GM06990 (cell line): ENCODE measurements around the gene NR3C2.

ENCODE experiments used
- DNase-seq: peaks from one replicate; pipeline ENCODE4 v3.0.0-alpha.2; 2011; ENCODE audit not compliant: insufficient read length; ENCODE audit errors: extremely low read depth
- H3K27me3 ChIP-seq: replicated peaks from 2 replicates; pipeline ENCODE4 v1.6.0; 2011; ENCODE audit warnings: low read length; ENCODE audit not compliant: control insufficient read depth, insufficient read depth
- H3K36me3 ChIP-seq: 2 replicates; pipeline ENCODE4 v1.5.1; 2011; ENCODE audit warnings: low read length; ENCODE audit not compliant: control insufficient read depth, insufficient read depth
- H3K4me3 ChIP-seq: replicated peaks from 2 replicates; pipeline ENCODE4 v1.5.1; 2011; ENCODE audit warnings: low read depth, mild to moderate bottlenecking, control low read depth, low read length
- TF ChIP-seq, protein P1 (sequence below): IDR thresholded peaks from 2 replicates; pipeline ENCODE4 v1.5.1; 2011; ENCODE audit warnings: low read length, control low read depth, mild to moderate bottlenecking, inconsistent platforms; ENCODE audit not compliant: insufficient read depth, poor library complexity, severe bottlenecking

NR3C2 gene

DNA sequence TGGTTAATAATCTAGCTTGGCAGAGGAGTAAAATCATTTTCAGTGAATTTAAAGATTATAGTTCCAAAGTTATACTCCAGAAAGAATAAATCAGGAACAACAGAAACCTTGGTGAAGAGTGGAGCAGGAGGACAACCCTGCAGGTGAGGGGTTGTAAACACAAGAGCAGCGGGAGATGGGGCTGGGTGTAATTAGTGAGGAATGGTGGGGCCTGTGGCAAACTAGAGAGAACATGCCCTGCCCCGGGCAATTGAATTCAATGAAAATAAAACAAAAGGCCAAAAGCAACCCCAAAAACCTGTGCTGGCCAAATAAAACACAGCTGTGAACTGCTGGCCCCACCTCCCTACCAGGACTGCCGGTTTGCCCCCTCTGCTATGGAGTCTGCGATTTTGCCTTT lies 325.2 kb downstream of the NR3C2 start:
- Histone ChIP-seq H3K4me3 (no peak overlapping the region), H3K36me3 (no peaks in the 10 kb centered on the region), H3K27me3 (no peaks in the 10 kb centered on the region)
- DNase-seq = no peak
- TF ChIP-seq, protein P1, sequence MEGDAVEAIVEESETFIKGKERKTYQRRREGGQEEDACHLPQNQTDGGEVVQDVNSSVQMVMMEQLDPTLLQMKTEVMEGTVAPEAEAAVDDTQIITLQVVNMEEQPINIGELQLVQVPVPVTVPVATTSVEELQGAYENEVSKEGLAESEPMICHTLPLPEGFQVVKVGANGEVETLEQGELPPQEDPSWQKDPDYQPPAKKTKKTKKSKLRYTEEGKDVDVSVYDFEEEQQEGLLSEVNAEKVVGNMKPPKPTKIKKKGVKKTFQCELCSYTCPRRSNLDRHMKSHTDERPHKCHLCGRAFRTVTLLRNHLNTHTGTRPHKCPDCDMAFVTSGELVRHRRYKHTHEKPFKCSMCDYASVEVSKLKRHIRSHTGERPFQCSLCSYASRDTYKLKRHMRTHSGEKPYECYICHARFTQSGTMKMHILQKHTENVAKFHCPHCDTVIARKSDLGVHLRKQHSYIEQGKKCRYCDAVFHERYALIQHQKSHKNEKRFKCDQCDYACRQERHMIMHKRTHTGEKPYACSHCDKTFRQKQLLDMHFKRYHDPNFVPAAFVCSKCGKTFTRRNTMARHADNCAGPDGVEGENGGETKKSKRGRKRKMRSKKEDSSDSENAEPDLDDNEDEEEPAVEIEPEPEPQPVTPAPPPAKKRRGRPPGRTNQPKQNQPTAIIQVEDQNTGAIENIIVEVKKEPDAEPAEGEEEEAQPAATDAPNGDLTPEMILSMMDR = no peak

DNA sequence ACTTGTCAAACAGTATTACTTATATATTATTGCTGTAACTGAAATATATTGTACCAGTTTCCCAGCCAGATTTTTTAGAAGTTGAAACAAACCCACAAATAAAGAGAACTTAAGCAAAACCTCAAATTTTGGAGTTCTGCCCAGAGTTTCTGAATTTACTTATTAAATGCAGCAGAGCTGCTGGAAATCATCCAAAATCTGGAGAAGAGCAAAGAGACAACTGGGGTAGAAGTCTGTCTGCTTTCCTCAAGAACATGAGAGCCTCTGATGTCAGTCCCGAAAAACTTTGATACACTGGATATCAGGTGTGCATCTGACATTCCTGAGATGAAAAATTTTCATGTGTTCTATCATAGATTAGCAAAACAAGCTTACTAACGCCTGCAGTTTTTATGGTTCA lies 325.9 kb downstream of the NR3C2 start:
- no peaks in the 10 kb centered on the region for H3K36me3 ChIP-seq
- H3K4me3 ChIP-seq = no peak overlapping the region
- TF ChIP-seq, protein P1 = no peak
- no peak for DNase-seq
- no peaks in the 10 kb centered on the region for H3K27me3 ChIP-seq

DNA sequence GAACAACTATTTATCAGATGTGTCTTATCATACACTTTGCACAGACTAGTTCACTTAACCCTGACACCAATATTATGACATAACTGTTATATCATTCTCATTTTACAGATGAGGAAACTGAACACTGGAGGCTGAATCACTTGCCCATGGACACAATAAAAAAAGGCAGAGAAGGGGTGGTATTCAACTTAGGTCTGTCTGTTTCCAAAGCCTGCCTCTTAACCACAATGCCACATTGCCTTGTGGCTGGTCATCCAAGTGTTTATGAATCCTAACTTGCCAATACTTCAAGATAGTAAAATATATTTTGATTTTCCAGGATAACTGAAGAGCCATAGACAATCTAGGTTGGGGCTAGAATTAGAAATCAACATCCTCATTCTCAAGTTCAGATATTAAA lies 327.8 kb downstream of the NR3C2 start:
- DNase-seq = no peak
- H3K27me3 ChIP-seq = no peaks in the 10 kb centered on the region
- TF ChIP-seq, protein P1 = no peak
- no peak overlapping the region for H3K4me3 ChIP-seq
- H3K36me3 ChIP-seq = no peaks in the 10 kb centered on the region

DNA sequence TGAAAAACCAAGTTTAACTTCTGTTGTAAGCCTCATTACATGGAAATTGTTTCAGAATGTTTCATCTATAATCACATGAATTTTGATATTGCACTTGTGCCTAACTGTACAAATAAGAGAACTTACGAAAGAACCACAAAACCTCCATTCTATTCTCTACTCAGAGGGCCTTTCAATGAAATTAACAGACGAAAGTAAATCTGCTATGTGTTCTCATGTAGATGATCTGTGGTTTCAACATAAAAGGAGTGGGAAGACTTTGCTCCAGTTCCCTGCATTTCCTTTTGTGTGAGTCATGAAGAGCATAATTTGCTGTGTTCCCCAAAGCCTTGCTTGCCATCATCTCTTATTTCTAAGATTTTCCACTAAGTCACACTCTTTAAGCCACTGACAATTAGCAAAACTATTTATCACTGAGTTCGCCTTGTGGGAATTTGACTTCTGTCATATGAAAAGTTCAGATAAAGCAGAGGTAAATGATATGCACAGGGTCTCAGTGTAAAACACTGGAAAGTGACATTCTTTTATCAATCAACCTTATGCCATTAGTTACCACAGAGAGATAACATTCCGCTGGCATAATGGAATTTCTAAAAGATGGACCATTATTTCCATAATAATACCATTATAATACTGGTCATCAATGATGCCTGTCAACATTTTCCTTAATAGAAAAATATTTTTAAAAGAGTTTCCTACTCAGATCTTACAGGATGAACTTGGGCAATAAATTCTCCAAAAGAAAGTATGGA lies 329.8 kb downstream of the NR3C2 start:
- Histone ChIP-seq H3K4me3 (no peak overlapping the region), H3K27me3 (no peaks in the 10 kb centered on the region), H3K36me3 (no peaks in the 10 kb centered on the region)
- TF ChIP-seq, protein P1 = no peak
- no peak for DNase-seq

DNA sequence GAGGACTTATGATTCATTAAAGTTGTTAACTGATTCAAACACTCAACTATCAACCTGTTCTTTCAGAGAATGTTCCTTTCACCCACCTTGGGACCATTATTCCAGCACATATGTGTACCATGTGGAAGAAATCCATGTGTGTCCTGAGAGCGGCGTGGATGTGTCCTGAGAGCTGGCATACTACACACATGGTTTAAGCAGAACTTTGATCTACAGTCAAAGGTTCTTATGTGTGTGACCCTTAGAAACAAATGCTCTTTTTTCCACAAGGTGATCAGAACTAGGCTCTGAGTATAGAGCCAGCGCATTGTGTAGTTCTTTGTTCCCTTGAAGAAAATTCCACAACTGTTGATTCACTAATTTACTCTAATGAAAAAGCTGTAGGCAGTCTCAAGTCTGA lies 332.0 kb downstream of the NR3C2 start:
- DNase-seq = no peak
- Histone ChIP-seq H3K36me3 (no peaks in the 10 kb centered on the region), H3K4me3 (no peak overlapping the region), H3K27me3 (no peaks in the 10 kb centered on the region)
- TF ChIP-seq, protein P1 = no peak

DNA sequence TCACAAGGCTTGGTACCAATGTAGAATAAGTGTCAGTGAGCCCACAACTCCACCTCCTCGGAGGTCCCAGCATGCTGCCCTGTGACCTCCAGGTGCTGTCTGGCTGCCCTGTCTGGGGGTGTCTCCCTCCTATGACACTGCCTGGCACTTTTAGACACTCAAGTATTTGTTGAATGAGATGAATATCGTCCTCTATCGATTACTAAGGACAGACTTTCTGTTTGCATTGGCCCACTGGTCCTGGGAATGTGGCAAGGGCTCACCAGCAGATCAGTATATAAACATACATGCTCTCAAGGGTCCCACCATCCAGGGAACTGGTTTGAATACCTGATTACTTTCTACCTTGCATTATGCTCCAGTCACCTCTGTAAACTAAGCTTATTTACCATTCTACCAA lies 333.0 kb downstream of the NR3C2 start:
- Histone ChIP-seq H3K36me3 (no peaks in the 10 kb centered on the region), H3K27me3 (no peaks in the 10 kb centered on the region), H3K4me3 (no peak overlapping the region)
- DNase-seq = no peak
- TF ChIP-seq, protein P1 = no peak
